Type B pancreatic cell (in vitro differentiated cells): ENCODE data around the gene C3orf33. TPM values are rescaled to one million over a fixed set of nuclear protein-coding genes. Genes with fewer than 3 reads are reported as not detected.
A peak's percentile ranks its signal among the peaks of the same experiment; 100 is the strongest.

Source experiments
- DNase-seq: peaks from one replicate; pipeline ENCODE4 v3.0.0; 2021; ENCODE audit warnings: mixed read lengths; ENCODE audit not compliant: unreplicated experiment; ENCODE audit errors: extremely low spot score
- H3K27ac Mint-ChIP-seq: 2 replicates; pipeline ENCODE4 v1.8.0; 2021; ENCODE audit warnings: mild to moderate bottlenecking, mixed read lengths
- H3K27me3 Mint-ChIP-seq: 2 replicates; pipeline ENCODE4 v1.8.0; 2021; ENCODE audit warnings: mixed read lengths
- H3K36me3 Mint-ChIP-seq: 2 replicates; pipeline ENCODE4 v1.8.0; 2021; ENCODE audit warnings: mixed read lengths
- H3K4me1 Mint-ChIP-seq: one replicate; pipeline ENCODE4 v1.8.0; 2021; ENCODE audit warnings: mixed read lengths; ENCODE audit not compliant: unreplicated experiment
- H3K4me3 Mint-ChIP-seq: 2 replicates; pipeline ENCODE4 v1.8.0; 2021; ENCODE audit warnings: mild to moderate bottlenecking, mixed read lengths
- H3K9me3 Mint-ChIP-seq: 2 replicates; pipeline ENCODE4 v1.8.0; 2021; ENCODE audit warnings: mixed read lengths
- total RNA-seq: library from RNA; stranded (reverse); gene quantifications from 2 replicates; pipeline ENCODE4 v1.2.1, GENCODE V29; 2021; ENCODE audit warnings: low replicate concordance
- TF ChIP-seq, protein P1 (sequence below): fragments of 200-600 bp; sonication (generic); conservative IDR thresholded peaks from 2 replicates; pipeline ENCODE4 v1.5.0; 2021; ENCODE audit warnings: antibody characterized with exemption, mild to moderate bottlenecking

Gene C3orf33
- total RNA-seq, 1 donor from 2014 or later: 2.8 TPM

DNA sequence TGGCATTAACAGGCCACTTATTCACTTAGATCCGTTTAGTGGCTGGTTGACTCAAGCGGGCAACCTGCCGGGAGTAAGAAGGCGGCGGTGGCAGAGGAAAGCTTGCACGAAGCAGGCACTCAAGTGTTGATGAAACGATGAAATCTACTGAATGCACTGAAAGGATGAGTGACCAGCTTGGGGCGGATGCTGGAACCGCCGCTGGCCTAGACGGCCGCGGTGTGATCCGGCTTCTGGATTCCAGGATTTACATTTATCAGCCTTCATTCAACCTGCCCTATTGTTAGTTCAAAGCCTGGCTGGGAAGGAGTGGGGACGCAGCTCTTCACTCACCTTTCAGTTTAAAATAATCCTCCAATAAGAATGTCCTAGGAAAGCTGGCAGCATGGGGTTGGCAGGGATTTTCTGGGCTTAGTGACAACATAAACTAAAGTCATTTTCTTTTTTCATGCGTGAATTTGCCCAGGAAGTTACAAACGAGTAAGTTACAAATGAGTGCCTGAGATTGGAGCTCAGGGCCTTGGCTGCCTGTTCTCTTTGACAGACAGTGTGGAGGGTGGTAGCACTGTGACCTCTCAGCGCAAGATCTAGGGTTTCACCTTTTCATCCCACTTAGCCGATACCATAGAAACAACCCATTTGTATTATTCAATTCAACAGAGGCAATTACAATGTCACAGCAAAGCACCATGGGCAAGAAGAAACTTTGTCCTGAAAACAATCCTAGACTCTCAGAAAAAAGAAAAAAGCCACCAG, 60.1 kb downstream of the C3orf33 start:
- Mint-ChIP-seq H3K4me1 (peaks cover 61% of the 10 kb centered on the region), H3K9me3 (no peaks in the 10 kb centered on the region), H3K27me3 (peaks cover 8% of the 10 kb centered on the region), H3K36me3 (no peaks in the 10 kb centered on the region), H3K27ac (peak overlapping the region; percentile 42), H3K4me3 (peak overlapping the region; percentile 98)
- DNase-seq: no peak
- TF ChIP-seq, protein P1, sequence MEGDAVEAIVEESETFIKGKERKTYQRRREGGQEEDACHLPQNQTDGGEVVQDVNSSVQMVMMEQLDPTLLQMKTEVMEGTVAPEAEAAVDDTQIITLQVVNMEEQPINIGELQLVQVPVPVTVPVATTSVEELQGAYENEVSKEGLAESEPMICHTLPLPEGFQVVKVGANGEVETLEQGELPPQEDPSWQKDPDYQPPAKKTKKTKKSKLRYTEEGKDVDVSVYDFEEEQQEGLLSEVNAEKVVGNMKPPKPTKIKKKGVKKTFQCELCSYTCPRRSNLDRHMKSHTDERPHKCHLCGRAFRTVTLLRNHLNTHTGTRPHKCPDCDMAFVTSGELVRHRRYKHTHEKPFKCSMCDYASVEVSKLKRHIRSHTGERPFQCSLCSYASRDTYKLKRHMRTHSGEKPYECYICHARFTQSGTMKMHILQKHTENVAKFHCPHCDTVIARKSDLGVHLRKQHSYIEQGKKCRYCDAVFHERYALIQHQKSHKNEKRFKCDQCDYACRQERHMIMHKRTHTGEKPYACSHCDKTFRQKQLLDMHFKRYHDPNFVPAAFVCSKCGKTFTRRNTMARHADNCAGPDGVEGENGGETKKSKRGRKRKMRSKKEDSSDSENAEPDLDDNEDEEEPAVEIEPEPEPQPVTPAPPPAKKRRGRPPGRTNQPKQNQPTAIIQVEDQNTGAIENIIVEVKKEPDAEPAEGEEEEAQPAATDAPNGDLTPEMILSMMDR: no peak

DNA sequence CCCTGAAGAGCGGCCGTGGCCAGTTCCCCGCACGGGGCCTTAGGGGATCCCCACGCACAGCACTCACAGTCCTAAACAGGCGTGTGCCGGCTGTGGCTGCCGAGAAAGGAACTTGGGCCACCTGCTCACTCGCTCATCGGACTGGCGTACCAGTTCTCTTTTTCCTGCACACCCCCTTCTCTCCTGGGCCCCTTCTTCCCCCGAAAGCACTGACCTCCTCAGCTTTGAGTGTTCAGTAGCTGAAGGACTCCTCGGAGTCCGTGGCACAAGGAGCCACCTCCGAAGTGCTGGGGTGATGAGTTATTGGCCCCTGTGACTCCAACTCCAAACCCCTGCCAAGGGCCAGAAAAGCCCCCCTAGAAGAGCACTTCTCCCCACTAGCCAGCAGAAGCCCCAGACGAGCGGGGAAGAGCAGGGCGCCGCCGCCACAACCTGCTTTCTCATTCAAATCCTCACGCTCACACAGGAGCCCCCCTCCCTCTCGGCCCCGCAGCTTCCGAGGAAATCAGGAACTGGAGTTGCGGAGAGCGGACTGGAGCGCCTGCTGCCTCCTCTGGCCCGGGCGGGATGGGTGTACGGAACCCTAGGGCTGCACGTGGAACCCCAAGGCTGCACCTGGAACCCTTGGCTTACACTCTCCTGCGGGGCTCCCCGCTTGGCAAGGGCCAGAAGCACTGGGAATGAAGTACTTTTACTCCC, 61.3 kb downstream of the C3orf33 start, which contains the start of gene PLCH1:
Gene PLCH1, minus strand, starts transcription at position 446 of the 699 bp plus-strand sequence. CDS start 40,847 bp downstream, outside the sequence.
- DNase-seq: peak; percentile 78
- peaks cover 65% of the 10 kb centered on the region for H3K4me1 Mint-ChIP-seq
- TF ChIP-seq, protein P1: no peak
- peak within 1 kb of the TSS; percentile 98 for H3K4me3 Mint-ChIP-seq
- no peaks in the 10 kb centered on the region for H3K36me3 Mint-ChIP-seq
- H3K27ac Mint-ChIP-seq: peak within 1 kb of the TSS; percentile 90
- peaks cover 8% of the 10 kb centered on the region for H3K27me3 Mint-ChIP-seq
- H3K9me3 Mint-ChIP-seq: no peaks in the 10 kb centered on the region

DNA sequence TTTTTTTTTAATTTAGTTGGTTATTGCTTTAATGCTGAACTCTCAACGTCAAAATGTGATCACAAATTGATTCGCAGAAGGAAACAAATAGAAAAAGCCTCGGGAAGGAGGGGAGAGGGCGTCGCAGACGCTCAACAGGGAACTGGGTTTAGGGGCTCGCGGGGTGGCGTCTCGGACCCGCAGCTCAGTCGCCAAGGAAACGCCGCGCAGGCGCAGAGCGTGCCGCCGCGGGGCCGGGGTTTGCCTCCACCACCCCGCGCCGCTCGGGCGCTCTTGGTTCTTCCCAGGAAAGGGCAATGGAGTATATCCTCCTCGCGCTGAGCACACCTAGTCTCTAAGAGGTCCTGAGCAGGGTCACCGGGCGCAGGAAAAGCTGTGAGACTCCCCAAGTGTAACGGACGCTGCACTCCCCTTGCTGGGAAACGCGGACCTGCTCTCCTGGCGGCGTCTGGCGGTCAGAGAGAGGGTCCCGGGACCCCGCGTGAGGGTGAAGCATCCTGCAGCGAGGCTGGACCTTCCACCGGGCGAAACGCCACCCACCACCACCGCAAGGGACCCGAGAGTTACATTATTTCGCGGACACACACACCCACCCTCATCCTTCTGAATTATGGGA, 62.0 kb downstream of the C3orf33 start:
- no peaks in the 10 kb centered on the region for H3K9me3 Mint-ChIP-seq
- H3K4me1 Mint-ChIP-seq: peaks cover 66% of the 10 kb centered on the region
- DNase-seq: peak; percentile 87
- TF ChIP-seq, protein P1: no peak
- peaks cover 8% of the 10 kb centered on the region for H3K27me3 Mint-ChIP-seq
- peak overlapping the region; percentile 90 for H3K27ac Mint-ChIP-seq
- peak overlapping the region; percentile 98 for H3K4me3 Mint-ChIP-seq
- no peaks in the 10 kb centered on the region for H3K36me3 Mint-ChIP-seq

DNA sequence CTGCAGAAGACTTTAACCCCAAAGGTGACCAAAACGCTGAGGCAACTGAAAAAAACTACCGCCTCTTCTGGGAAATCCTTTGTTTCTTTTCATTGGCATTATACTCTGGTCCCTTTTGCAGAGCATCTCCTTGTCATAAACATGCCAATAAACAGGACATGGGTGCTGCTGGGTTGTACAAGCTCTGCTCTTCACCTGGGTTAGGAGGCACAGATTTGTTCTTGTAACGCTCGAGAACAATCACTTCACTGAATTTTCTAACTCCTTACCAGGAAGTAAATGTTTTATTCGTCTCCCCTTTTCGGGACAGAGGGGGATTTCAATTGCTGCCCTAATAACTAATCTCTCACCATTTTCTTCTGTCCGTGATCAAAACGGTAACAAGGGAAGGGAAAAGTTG, 62.5 kb downstream of the C3orf33 start:
- Mint-ChIP-seq H3K27me3 (peaks cover 8% of the 10 kb centered on the region), H3K4me3 (peak overlapping the region; percentile 98), H3K36me3 (no peaks in the 10 kb centered on the region), H3K4me1 (peaks cover 63% of the 10 kb centered on the region), H3K27ac (peak overlapping the region; percentile 90), H3K9me3 (no peaks in the 10 kb centered on the region)
- DNase-seq: no peak
- TF ChIP-seq, protein P1: no peak

DNA sequence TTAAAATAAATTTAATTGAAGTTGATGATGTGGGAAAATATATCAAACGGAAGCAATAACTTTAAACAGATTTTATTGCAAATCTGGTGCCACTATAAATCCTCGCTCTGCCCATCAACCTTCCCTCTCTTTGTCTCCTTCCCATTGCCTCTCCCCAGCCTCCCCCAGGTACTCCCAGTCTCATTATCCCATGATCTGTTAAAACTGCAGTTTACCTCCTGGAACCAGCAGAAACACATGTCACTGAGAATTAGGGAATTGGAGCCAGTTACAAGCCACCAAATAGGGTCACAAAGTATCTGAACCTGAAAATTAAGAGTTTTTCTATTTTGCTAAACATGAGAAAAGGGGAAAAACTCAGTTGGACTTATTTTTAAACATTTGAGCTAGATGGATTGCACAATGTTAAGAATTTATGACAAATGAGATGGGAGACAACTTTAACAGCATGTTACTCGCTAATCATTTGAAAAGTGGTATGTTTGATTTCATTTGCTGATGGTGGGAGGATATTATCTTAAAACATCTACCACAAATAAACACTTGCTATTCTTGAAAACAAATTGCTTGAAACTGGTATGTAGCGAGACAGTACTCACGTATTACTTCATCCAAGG, 63.6 kb downstream of the C3orf33 start:
- H3K9me3 Mint-ChIP-seq: no peaks in the 10 kb centered on the region
- H3K27ac Mint-ChIP-seq: peak overlapping the region; percentile 10
- peaks cover 60% of the 10 kb centered on the region for H3K4me1 Mint-ChIP-seq

More for the DNA sequence above, 63.6 kb downstream of the C3orf33 start:
- Mint-ChIP-seq H3K36me3 (no peaks in the 10 kb centered on the region), H3K27me3 (peaks cover 8% of the 10 kb centered on the region), H3K4me3 (peak overlapping the region; percentile 98)
- TF ChIP-seq, protein P1: no peak
- no peak for DNase-seq
